Parathyroid adenoma (tissue), 2 donors: Measurements from ENCODE around the gene GLI3.

Experiments
- H2AFZ ChIP-seq: fragments of 300-600 bp; sonication (generic); one replicate; pipeline ENCODE4 v1.7.0; 2017; ENCODE audit warnings: antibody characterized with exemption, mild to moderate bottlenecking
- H3K27ac ChIP-seq: fragments of 300-600 bp; sonication (generic); one replicate; pipeline ENCODE4 v1.7.0; 2017
- H3K27me3 ChIP-seq: fragments of 300-600 bp; sonication (generic); one replicate; pipeline ENCODE4 v1.7.0; 2017; ENCODE audit warnings: low read length; ENCODE audit not compliant: control insufficient read depth, insufficient read depth
- H3K36me3 ChIP-seq: fragments of 300-600 bp; sonication (generic); one replicate; pipeline ENCODE4 v1.7.0; 2017; ENCODE audit warnings: low read length; ENCODE audit not compliant: control insufficient read depth, insufficient read depth
- H3K4me1 ChIP-seq: fragments of 300-600 bp; sonication (generic); one replicate; pipeline ENCODE4 v1.7.0; 2017; ENCODE audit warnings: control low read depth
- H3K4me2 ChIP-seq: fragments of 300-600 bp; sonication (generic); one replicate; pipeline ENCODE4 v1.7.0; 2017; ENCODE audit warnings: low read length
- H3K4me3 ChIP-seq: fragments of 300-600 bp; sonication (generic); one replicate; pipeline ENCODE4 v1.7.0; 2017; ENCODE audit warnings: low read depth, low read length
- H3K79me2 ChIP-seq: fragments of 300-600 bp; sonication (generic); one replicate; pipeline ENCODE4 v1.7.0; 2017; ENCODE audit warnings: control low read depth
- H3K9ac ChIP-seq: fragments of 300-600 bp; sonication (generic); one replicate; pipeline ENCODE4 v1.7.0; 2017; ENCODE audit warnings: mild to moderate bottlenecking
- H3K9me3 ChIP-seq: fragments of 300-600 bp; sonication (generic); one replicate; pipeline ENCODE4 v1.7.0; 2017; ENCODE audit warnings: low read length; ENCODE audit not compliant: control insufficient read depth
- TF ChIP-seq, protein P1 (sequence below): fragments of 300-600 bp; sonication (generic); IDR thresholded peaks from one replicate; pipeline ENCODE4 v1.7.0; 2017; ENCODE audit warnings: antibody characterized with exemption, mild to moderate bottlenecking
- donor health status: primary hyperparathyroidism.

The GLI3 gene

DNA sequence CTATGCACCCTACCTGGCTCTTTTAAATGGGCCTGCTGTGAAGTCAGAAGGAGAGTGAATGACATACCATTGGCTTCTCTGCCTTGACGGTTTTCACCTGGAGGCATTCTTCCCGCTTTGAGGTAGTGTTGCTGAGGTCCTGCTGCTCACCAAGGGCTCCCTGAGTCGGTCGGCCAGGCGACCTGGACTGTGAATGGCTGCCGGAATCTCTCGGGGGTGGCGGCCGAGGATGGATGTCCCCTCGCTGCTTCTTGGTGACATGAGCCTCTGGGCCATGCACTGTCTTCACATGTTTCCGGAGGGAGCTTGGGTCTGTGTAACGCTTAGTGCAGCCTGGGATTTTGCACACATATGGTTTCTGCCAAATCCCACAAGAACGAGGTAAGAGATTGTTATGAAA lies 264.7 kb downstream of the GLI3 start:
- Histone ChIP-seq H3K27ac (no peak overlapping the region), H3K36me3 (no peaks in the 10 kb centered on the region), H3K4me1 (no peaks in the 10 kb centered on the region), H2AFZ (no peak overlapping the region), H3K79me2 (no peaks in the 10 kb centered on the region), H3K9ac (no peak overlapping the region), H3K4me3 (no peak overlapping the region), H3K27me3 (no peaks in the 10 kb centered on the region), H3K4me2 (no peak overlapping the region), H3K9me3 (no peaks in the 10 kb centered on the region)
- TF ChIP-seq, protein P1, sequence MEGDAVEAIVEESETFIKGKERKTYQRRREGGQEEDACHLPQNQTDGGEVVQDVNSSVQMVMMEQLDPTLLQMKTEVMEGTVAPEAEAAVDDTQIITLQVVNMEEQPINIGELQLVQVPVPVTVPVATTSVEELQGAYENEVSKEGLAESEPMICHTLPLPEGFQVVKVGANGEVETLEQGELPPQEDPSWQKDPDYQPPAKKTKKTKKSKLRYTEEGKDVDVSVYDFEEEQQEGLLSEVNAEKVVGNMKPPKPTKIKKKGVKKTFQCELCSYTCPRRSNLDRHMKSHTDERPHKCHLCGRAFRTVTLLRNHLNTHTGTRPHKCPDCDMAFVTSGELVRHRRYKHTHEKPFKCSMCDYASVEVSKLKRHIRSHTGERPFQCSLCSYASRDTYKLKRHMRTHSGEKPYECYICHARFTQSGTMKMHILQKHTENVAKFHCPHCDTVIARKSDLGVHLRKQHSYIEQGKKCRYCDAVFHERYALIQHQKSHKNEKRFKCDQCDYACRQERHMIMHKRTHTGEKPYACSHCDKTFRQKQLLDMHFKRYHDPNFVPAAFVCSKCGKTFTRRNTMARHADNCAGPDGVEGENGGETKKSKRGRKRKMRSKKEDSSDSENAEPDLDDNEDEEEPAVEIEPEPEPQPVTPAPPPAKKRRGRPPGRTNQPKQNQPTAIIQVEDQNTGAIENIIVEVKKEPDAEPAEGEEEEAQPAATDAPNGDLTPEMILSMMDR: no peak

DNA sequence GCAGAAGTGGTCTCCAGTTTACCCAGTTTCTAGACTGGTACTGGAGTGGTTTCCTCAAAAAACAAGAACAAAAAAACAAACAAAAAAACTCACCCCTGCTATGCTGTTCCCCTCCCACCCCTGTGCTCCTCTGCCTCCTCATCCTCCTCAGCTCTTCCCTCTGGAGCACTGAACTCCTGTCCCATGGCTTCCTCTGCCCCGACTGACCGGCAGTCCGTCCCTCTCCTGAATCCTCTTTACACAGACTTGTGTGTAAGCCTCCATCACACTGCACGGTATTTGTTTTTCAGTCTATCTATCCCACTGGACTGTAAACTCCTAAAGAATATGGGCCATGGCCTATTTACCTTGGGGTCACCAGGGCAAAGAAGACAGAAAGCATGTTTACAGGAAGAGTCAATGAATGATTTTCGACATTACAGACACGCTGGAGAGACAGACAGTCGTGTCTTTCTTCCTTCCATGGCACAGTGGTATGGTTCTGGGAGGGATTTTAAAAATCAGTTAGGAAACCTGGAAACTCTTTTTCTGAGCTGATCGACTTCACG lies 265.3 kb downstream of the GLI3 start:
- H3K9me3 ChIP-seq: no peaks in the 10 kb centered on the region
- H3K27ac ChIP-seq: no peak overlapping the region
- H3K4me3 ChIP-seq: no peak overlapping the region
- TF ChIP-seq, protein P1: no peak
- H3K36me3 ChIP-seq: no peaks in the 10 kb centered on the region
- H3K79me2 ChIP-seq: no peaks in the 10 kb centered on the region
- no peak overlapping the region for H3K9ac ChIP-seq
- H3K4me1 ChIP-seq: no peaks in the 10 kb centered on the region
- H3K4me2 ChIP-seq: no peak overlapping the region
- H3K27me3 ChIP-seq: no peaks in the 10 kb centered on the region
- no peak overlapping the region for H2AFZ ChIP-seq

DNA sequence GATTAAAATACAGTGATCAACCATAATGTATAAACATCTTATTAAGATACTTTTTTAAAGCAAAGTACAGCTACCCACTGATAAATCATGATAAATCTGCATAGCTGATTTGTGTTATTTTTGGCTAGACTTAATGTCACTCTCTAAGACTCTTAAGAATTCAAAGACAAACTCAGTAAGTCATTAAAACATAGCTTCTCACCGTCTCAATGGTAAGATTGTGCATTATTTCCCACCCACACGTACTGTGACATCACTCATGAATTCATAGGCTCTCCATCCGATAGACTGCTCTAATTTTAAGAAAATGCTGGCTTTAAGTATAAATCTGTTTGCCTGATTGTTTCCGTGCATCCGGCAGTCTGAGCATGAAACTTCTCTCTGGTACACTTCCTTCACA lies 266.1 kb downstream of the GLI3 start:
- no peaks in the 10 kb centered on the region for H3K4me1 ChIP-seq
- no peaks in the 10 kb centered on the region for H3K9me3 ChIP-seq
- H2AFZ ChIP-seq: no peak overlapping the region
- no peak overlapping the region for H3K9ac ChIP-seq
- H3K79me2 ChIP-seq: no peaks in the 10 kb centered on the region
- no peak overlapping the region for H3K27ac ChIP-seq
- no peaks in the 10 kb centered on the region for H3K27me3 ChIP-seq
- H3K4me3 ChIP-seq: no peak overlapping the region
- H3K4me2 ChIP-seq: no peak overlapping the region
- TF ChIP-seq, protein P1: no peak
- no peaks in the 10 kb centered on the region for H3K36me3 ChIP-seq

DNA sequence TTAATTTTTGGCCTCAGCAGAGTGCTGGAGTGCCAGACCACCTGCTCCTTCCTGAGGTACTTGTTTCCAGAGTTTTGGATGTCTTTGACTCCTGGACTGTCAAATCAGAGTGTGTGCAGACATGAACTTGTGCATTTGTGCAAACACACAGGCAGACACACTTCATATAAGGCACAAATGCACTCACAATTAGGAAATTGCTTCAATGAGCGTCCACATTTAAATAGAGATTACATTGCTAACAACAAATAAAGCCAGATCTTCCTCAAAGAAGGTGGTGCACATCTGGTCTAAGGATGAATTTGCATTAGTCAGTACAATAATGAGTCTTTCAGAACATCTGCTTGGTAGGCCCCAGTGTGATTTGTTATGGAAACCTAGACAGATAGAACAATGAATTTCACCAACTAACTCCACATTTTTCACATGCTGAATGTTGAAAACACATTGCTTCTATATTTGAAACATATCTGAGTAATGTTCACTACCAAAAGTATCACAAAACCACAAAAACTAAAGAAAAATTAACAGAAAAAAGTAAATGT lies 267.4 kb downstream of the GLI3 start:
- H2AFZ ChIP-seq: no peak overlapping the region
- H3K9me3 ChIP-seq: no peaks in the 10 kb centered on the region
- no peak overlapping the region for H3K4me3 ChIP-seq
- H3K9ac ChIP-seq: no peak overlapping the region
- no peak overlapping the region for H3K27ac ChIP-seq
- H3K4me2 ChIP-seq: no peak overlapping the region
- no peaks in the 10 kb centered on the region for H3K79me2 ChIP-seq
- no peaks in the 10 kb centered on the region for H3K27me3 ChIP-seq
- TF ChIP-seq, protein P1: no peak
- no peaks in the 10 kb centered on the region for H3K4me1 ChIP-seq
- no peaks in the 10 kb centered on the region for H3K36me3 ChIP-seq

DNA sequence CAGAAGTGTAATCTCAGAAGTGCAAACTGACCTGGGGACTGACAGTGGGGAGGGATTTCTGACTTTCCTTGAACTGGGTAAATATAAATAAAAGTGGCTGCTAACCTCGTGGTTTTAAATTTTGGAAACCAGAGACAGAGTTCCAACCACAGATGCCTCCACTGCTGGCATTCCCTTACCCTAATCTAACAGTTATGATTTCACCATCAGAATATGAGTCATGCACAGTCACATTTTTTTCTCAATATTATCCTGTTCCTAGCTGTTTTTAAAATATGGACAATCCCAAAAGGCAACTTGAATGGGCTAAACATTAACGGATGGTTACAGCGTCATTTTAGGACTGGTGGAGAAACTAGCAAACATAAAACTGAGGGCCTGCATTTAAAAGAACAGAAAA lies 269.9 kb downstream of the GLI3 start:
- H3K9ac ChIP-seq: no peak overlapping the region
- no peaks in the 10 kb centered on the region for H3K4me1 ChIP-seq
- H3K36me3 ChIP-seq: no peaks in the 10 kb centered on the region
- no peak overlapping the region for H3K4me2 ChIP-seq
- no peaks in the 10 kb centered on the region for H3K9me3 ChIP-seq
- TF ChIP-seq, protein P1: no peak
- no peak overlapping the region for H3K4me3 ChIP-seq
- no peaks in the 10 kb centered on the region for H3K79me2 ChIP-seq
- no peak overlapping the region for H2AFZ ChIP-seq
- no peak overlapping the region for H3K27ac ChIP-seq
- H3K27me3 ChIP-seq: no peaks in the 10 kb centered on the region
